Cardiac septum (tissue), 1 donor: ENCODE results near the gene OR2T12. TPM values are rescaled to one million over a fixed set of nuclear protein-coding genes. Genes with fewer than 3 reads are reported as not detected.
"Not testable (repeated sequence)": the region's sequence is repeated elsewhere in the genome, so short reads cannot be mapped to it uniquely, and the experiment has no call there.

Experiments
- DNase-seq: peaks from one replicate; pipeline ENCODE4 v3.0.0-alpha.2; 2020; ENCODE audit warnings: low spot score
- intact Hi-C: fragments of 100-400 bp; cut with DNase I; formaldehyde crosslinking; loops from one replicate; pipeline ENCODE4 v1.14.0; 2022
- long read RNA-seq: library from polyadenylated mRNA; unstranded; transcript quantifications from one replicate; pipeline ENCODE4 v2.0.0, GENCODE V29; 2021
- total RNA-seq: library from RNA; stranded (reverse); fragmentation: NEBNext Ultra II Directional; extraction: Animal tissue kit (Norgen Biotek cat#: 25700); gene quantifications from one replicate; pipeline ENCODE4 v1.2.1, GENCODE V29; 2021
- donor health status: DM: no; HTN: no; CAD: no.

The OR2T12 gene, protein sequence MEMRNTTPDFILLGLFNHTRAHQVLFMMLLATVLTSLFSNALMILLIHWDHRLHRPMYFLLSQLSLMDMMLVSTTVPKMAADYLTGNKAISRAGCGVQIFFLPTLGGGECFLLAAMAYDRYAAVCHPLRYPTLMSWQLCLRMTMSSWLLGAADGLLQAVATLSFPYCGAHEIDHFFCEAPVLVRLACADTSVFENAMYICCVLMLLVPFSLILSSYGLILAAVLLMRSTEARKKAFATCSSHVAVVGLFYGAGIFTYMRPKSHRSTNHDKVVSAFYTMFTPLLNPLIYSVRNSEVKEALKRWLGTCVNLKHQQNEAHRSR
- not detected for total RNA-seq
- long read RNA-seq, result 0 reads

GRCh38 chr1:248303324-248303723 is at the start of gene OR2T12:
TSS of gene OR2T12 (minus strand) at chr1:248303424. CDS start at chr1:248295578, 7,846 bp downstream.
- no peak for DNase-seq
- intact Hi-C loops, result no loop called here

DNA sequence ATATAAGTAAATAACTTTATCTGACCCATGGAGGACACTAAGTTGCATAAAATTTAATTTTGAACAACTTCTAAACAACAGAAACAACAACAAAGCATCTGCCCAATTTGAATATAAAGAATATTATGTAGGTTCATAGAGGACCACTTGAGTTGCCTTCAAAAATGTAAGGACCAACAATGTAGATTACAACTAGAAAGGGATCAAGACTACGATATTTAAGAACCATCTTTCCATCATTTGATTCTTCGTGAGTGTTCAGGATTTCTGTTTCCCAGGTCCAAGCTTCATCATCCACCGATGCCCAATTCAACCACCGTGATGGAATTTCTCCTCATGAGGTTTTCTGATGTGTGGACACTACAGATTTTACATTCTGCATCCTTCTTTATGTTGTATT is 45.3 kb upstream of the OR2T12 start, which contains the start of gene OR14C36:
OR14C36 (plus strand) TSS at position 301 of the 400 bp plus-strand sequence; CDS start at position 301, 0 bp downstream.
- DNase-seq, result no peak
- intact Hi-C loops, result no loop called here

DNA sequence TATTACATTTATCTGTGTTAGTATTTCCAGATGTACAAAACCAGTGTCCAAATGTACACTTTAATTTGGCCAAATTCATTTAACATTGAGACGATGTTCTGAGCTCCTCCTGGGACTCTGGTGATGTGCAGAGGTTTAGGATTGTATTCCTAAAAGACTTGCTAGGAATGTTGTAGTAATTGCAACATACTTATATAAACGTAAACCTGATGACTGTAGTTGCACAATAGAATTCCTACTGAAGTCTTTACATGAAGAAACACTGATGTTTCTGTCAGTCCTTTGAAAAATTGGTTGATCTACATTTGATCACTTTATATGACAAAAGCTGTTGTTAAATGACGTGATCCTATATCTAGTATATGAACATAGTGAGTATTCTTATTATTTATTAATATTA is 40.2 kb upstream of the OR2T12 start:
- no peak for DNase-seq
- intact Hi-C loops, result no loop called here

GRCh38 chr1:248324468-248324867 is 21.2 kb upstream of the OR2T12 start, which contains the start of gene OR2M7:
TSS of gene OR2M7 (minus strand) at chr1:248324568. CDS start at chr1:248324568, 0 bp downstream.
- intact Hi-C loops, result no loop called here
- DNase-seq, result no peak

DNA sequence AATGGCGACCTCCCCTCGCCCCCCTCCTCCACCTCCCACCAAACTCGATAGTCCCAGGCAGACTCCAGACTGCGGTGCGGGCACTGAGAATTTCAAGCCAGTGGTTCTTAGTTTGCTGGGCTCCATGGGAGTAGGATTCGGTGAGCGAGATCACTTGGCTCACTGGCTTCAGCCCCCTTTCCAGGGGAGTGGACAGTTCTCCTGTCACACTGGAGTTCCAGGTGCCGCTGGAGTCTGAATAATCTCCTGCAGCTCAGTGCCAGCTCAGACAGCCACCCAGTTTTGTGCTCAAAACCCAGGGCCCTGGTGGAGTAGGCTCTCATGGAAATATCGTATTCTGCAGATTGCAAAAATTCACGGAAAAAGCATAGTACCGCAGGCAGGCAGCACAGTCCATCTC is 13.6 kb upstream of the OR2T12 start:
- DNase-seq, result no peak
- intact Hi-C loops, result no loop called here

GRCh38 chr1:248306740-248307139 is 3.5 kb upstream of the OR2T12 start:
- DNase-seq, intact Hi-C loops: not testable (repeated sequence)

- intact Hi-C loops, result no loop called here
- no peak for DNase-seq
Observed at GRCh38 chr1:248306103-248306502, 2.9 kb upstream of the OR2T12 start.

- DNase-seq, intact Hi-C loops: not testable (repeated sequence)
Observed at GRCh38 chr1:248305672-248306071, 2.4 kb upstream of the OR2T12 start.

DNA sequence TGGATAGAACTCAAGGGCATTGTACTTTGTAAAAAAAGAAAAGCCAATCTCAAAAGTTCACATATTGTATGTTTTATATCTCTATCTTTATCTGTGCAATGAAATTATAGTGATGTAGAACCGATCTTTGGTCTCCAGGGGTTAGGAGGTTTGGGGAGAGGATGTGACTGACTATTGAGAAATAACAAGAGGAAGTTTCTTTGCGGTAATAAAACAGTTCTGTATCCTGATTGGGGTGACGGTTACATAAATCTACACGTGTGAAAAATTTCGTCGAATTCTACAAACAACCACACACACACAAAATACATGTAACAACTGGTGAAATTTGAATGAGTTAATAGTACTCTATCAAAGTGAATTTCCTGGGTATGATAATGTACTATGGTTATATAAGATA is 14.8 kb downstream of the OR2T12 start:
- intact Hi-C loops, result no loop called here
- DNase-seq, result no peak

GRCh38 chr1:248277876-248278275 is 25.3 kb downstream of the OR2T12 start, which contains the start of gene OR2T33:
TSS of gene OR2T33 (minus strand) at chr1:248277976. CDS start at chr1:248273814, 4,162 bp downstream.
- no peak for DNase-seq
- intact Hi-C loops, result no loop called here

DNA sequence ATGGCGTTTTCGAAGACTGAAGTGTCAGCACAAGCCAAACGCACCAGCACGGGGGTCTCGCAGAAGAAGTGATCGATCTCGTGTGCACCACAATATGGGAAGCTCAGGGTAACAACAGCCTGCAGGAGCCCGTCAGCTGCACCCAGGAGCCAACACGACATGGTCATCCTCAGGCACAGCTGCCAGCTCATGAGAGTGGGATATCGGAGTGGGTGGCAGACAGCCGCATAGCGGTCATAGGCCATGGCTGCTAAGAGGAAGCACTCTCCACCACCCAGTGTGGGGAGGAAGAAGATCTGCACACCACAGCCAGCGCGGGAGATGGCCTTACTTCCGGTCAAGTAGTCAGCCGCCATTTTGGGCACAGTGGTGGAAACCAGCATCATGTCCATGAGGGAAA is 30.0 kb downstream of the OR2T12 start:
- not testable (repeated sequence) for DNase-seq

DNA sequence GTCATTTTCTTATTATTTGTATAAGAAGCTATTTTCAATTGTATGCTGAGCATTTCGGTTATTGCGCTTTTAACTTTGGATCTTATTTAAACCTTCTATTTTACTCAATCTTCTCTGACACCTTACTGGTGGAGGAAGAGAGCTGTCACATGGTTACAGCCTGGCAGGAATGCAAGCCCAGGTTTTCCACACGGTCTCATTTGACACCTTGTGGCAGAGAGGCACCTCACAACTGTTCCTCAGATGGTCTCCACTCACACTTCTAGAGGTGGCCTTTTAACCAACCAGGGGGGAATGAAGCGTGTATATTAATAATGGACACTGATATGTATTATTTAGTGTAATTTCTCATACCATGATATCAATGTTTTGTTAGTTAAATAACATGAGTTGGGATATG is 35.0 kb downstream of the OR2T12 start:
- no peak for DNase-seq
- intact Hi-C loops, result no loop called here

More for the DNA sequence above, 30.0 kb downstream of the OR2T12 start:
- intact Hi-C loops, result not testable (repeated sequence)

GRCh38 chr1:248259309-248259708 is 43.9 kb downstream of the OR2T12 start:
- DNase-seq, intact Hi-C loops: not testable (repeated sequence)

- intact Hi-C loops, result no loop called here
- no peak for DNase-seq
Observed at GRCh38 chr1:248243204-248243603, 60.0 kb downstream of the OR2T12 start.

Other genes with a start within 250 kb of the OR2T12 start
- not detected for gene OR2L13, start 208.2 kb downstream of the OR2T12 start, total RNA-seq
- not detected for gene OR2M5, start 158.3 kb downstream of the OR2T12 start, total RNA-seq
- not detected for gene OR2M2, start 128.6 kb downstream of the OR2T12 start, total RNA-seq
- not detected for gene OR2M3, start 106.2 kb downstream of the OR2T12 start, total RNA-seq
- not detected for gene OR2M4, start 72.0 kb downstream of the OR2T12 start, total RNA-seq
- gene OR2T33, start 25.4 kb downstream of the OR2T12 start, total RNA-seq, result not detected
- not detected for gene OR2M7, start 21.1 kb upstream of the OR2T12 start, total RNA-seq
- not detected for gene OR14C36, start 45.4 kb upstream of the OR2T12 start, total RNA-seq
- gene OR2T4, start 58.2 kb upstream of the OR2T12 start, total RNA-seq, result not detected
- not detected for gene OR2T6, start 72.3 kb upstream of the OR2T12 start, total RNA-seq
- gene OR2T1, start 99.6 kb upstream of the OR2T12 start, total RNA-seq, result not detected
- gene OR2T2, start 142.2 kb upstream of the OR2T12 start, total RNA-seq, result not detected
- not detected for gene OR2T3, start 169.9 kb upstream of the OR2T12 start, total RNA-seq
- gene OR2T5, start 185.2 kb upstream of the OR2T12 start, total RNA-seq, result not detected
- gene OR2G6, start 204.6 kb upstream of the OR2T12 start, total RNA-seq, result not detected